ENCODE results near the gene NKX6-2. TPM values are rescaled to one million over a fixed set of nuclear protein-coding genes. Genes with fewer than 3 reads are reported as not detected.

NKX6-2 gene
- polyA plus RNA-seq, 1 donor from 2014 or later = not detected

- Histone ChIP-seq H3K4me2 (ENCODE audit: low read length) (no peak overlapping the region), H3F3A (ENCODE audit: insufficient read depth, low read length, poor library complexity, severe bottlenecking) (no peaks in the 10 kb centered on the region), H3K27ac (ENCODE audit: low read length) (no peak overlapping the region), H3K36me3 (ENCODE audit: insufficient read depth, low read length) (no peaks in the 10 kb centered on the region), H2AFZ (ENCODE audit: low read depth, low read length) (no peak overlapping the region), H3K9me3 (ENCODE audit: low read length) (no peaks in the 10 kb centered on the region), H3K9ac (ENCODE audit: low read length) (no peak overlapping the region), H4K20me1 (ENCODE audit: insufficient read depth) (no peaks in the 10 kb centered on the region), H3K79me2 (replicated peaks; ENCODE audit: insufficient read depth, low read length) (no peaks in the 10 kb centered on the region), H3K4me3 (ENCODE audit: low read length) (no peak overlapping the region), H3K9me2 (ENCODE audit: insufficient read depth, low read length) (no peaks in the 10 kb centered on the region), H3K27me3 (ENCODE audit: insufficient read depth, low read depth, low read length) (no peaks in the 10 kb centered on the region)
- no peak for TF ChIP-seq REST (IDR thresholded peaks at IDR 0.05; ENCODE audit: borderline replicate concordance)
- TF ChIP-seq EZH2 (IDR thresholded peaks at IDR 0.05; ENCODE audit: borderline replicate concordance, insufficient read depth, low read length, poor library complexity, severe bottlenecking) = no peak
- TF ChIP-seq SMC3 (conservative IDR thresholded peaks at IDR 0.05; ENCODE audit: poor library complexity) = no peak
- TF ChIP-seq TAF1 (IDR thresholded peaks at IDR 0.05; ENCODE audit: low read depth) = no peak
- TF ChIP-seq MXI1 (conservative IDR thresholded peaks at IDR 0.05; ENCODE audit: poor library complexity, severe bottlenecking) = no peak
- TF ChIP-seq EP300 (conservative IDR thresholded peaks at IDR 0.05; ENCODE audit: poor library complexity, severe bottlenecking) = no peak
- TF ChIP-seq POLR2AphosphoS5 (IDR thresholded peaks at IDR 0.05) = no peak
- TF ChIP-seq CTCF (IDR thresholded peaks at IDR 0.05; ENCODE audit: poor library complexity, severe bottlenecking) = no peak
- no peak for TF ChIP-seq RAD21 (conservative IDR thresholded peaks at IDR 0.05)
These were observed 50.0 kb downstream of the NKX6-2 start for GRCh38 chr10:132735923-132736391.

GRCh38 chr10:132735341-132735775, 50.6 kb downstream of the NKX6-2 start:
- no peak overlapping the region for H2AFZ ChIP-seq (ENCODE audit: low read depth, low read length)
- no peaks in the 10 kb centered on the region for H3K79me2 ChIP-seq (replicated peaks; ENCODE audit: insufficient read depth, low read length)
- H3K9ac ChIP-seq (ENCODE audit: low read length) = no peak overlapping the region
- H3K27ac ChIP-seq (ENCODE audit: low read length) = no peak overlapping the region
- H3K4me2 ChIP-seq (ENCODE audit: low read length) = no peak overlapping the region
- no peaks in the 10 kb centered on the region for H3K9me2 ChIP-seq (ENCODE audit: insufficient read depth, low read length)
- no peaks in the 10 kb centered on the region for H3K27me3 ChIP-seq (ENCODE audit: insufficient read depth, low read depth, low read length)
- no peak for TF ChIP-seq TAF1 (IDR thresholded peaks at IDR 0.05; ENCODE audit: low read depth)
- no peak for TF ChIP-seq POLR2AphosphoS5 (IDR thresholded peaks at IDR 0.05)
- TF ChIP-seq RAD21 (conservative IDR thresholded peaks at IDR 0.05) = no peak
- TF ChIP-seq EP300 (conservative IDR thresholded peaks at IDR 0.05; ENCODE audit: poor library complexity, severe bottlenecking) = no peak
- no peak for TF ChIP-seq REST (IDR thresholded peaks at IDR 0.05; ENCODE audit: borderline replicate concordance)
- no peak for TF ChIP-seq EZH2 (IDR thresholded peaks at IDR 0.05; ENCODE audit: borderline replicate concordance, insufficient read depth, low read length, poor library complexity, severe bottlenecking)
- TF ChIP-seq SMC3 (conservative IDR thresholded peaks at IDR 0.05; ENCODE audit: poor library complexity) = no peak
- TF ChIP-seq MXI1 (conservative IDR thresholded peaks at IDR 0.05; ENCODE audit: poor library complexity, severe bottlenecking) = no peak
- no peak for TF ChIP-seq CTCF (IDR thresholded peaks at IDR 0.05; ENCODE audit: poor library complexity, severe bottlenecking)
- H3K36me3 ChIP-seq (ENCODE audit: insufficient read depth, low read length) = no peaks in the 10 kb centered on the region
- H3K4me3 ChIP-seq (ENCODE audit: low read length) = no peak overlapping the region
- no peaks in the 10 kb centered on the region for H4K20me1 ChIP-seq (ENCODE audit: insufficient read depth)
- no peaks in the 10 kb centered on the region for H3K9me3 ChIP-seq (ENCODE audit: low read length)
- H3F3A ChIP-seq (ENCODE audit: insufficient read depth, low read length, poor library complexity, severe bottlenecking) = no peaks in the 10 kb centered on the region
